ENCODE measurements around the gene ARL6IP6.

ARL6IP6 gene

DNA sequence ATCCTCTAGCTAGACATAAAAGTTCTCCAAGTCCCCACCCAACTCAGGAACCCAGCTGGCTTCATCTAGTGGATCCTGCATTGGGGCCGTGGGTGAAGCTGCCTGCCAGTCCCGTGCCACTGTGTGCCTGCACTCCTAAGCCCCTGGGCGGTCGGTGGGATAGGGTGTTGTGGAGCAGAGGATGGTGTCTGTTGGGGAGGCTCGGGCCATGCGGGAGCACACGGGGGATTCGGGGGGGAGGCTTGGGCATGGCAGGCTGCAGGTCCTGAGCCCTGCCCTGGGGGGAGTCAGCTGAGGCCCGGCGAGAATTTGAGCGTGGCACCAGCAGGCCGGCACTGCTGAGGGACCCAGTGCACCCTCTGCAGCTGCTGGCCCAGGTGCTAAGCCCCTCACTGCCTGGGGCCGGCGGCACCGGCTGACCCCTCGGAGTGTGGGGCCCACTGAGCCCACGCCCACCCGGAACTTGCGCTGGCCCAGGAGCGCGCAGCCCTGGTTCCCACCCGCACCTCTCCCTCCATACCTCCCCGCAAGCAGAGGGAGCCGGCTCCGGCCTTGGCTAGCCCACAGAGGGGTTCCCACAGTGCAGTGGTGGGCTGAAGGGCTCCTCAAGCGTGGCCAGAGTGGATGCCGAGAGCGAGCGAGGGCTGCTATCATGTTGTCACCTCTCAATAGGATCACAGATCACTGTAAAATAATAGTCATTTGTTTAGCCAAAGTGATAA is 86.4 kb downstream of the ARL6IP6 start:
- DNase-seq (ENCODE audit: low read depth) = no peak

DNA sequence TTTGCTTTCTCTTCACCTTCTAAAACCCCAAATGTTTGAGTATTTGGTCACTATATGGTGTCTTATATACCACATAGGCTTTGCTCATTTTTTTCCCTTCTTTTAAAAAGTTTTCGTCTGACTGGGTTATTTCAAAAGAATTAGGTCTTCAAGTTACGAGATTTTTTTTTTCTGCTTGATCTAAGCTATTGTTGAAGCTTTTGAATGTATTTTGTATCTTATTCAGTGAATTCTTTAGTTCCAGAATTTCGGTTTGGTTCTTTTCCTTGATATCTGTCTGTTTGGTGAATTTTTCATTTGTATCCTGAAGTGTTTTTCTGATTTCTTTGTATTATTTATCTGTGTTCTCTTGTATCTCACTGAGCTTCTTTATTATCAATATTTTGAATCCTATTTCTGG is 93.5 kb downstream of the ARL6IP6 start:
- no peak for DNase-seq (ENCODE audit: low read depth)

All from stimulated activated CD8-positive, alpha-beta memory T cell treated with anti-CD3 and anti-CD28 coated beads, Interleukin-15, amount 100 ng/mL, for 1 hour (primary cell).